Measurements from ENCODE around the gene FOXA3.

GRCh38 chr19:45866400-45867176 is 2.5 kb downstream of the FOXA3 start:
- no peak for TF ChIP-seq CTCF (IDR thresholded peaks at IDR 0.05; ENCODE audit: low read depth, low read length)
- no peak for TF ChIP-seq POLR2A (IDR thresholded peaks at IDR 0.05; ENCODE audit: extremely low read depth, insufficient read length)
